ENCODE data around the gene RPS27L. TPM values are rescaled to one million over a fixed set of nuclear protein-coding genes. Genes with fewer than 3 reads are reported as not detected.

RPS27L gene
- total and polyA plus RNA-seq, 2 donors = 48.1 to 97.4 TPM

GRCh38 chr15:63140936-63141335 lies 16.3 kb downstream of the RPS27L start:
- no peaks in the 10 kb centered on the region for H3K4me1 ChIP-seq (ENCODE audit: insufficient read depth)
- 88% methylated on average over 2 of the region's 2 CpGs for WGBS
- H3K27ac ChIP-seq (ENCODE audit: low read depth) = no peak overlapping the region

DNA sequence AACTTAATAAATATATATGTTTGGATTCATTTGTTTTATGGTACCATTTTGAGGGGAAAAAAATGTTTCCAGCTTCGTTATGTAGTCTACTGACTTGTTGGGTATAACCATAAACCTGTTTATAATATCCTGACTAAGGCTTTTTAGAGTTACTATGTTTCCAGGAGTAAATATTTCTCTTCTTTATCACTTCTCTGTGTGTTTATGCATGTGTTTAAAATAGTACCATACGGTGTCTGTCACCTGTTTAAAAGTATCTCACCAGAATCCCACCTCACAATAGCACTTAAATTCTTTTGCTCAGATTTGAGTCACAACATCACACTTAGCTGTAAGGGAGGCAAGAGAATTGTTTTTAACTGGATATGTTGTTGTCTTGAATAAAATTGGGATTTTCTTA lies 20.5 kb downstream of the RPS27L start:
- no peak overlapping the region for H3K4me3 ChIP-seq (ENCODE audit: low read depth, low read length)
- H3K27ac ChIP-seq (ENCODE audit: low read depth) = no peak overlapping the region
- 78% methylated on average over 2 of the region's 2 CpGs for WGBS
- H3K4me1 ChIP-seq (ENCODE audit: insufficient read depth) = no peaks in the 10 kb centered on the region
- H3K36me3 ChIP-seq (ENCODE audit: insufficient read depth) = no peaks in the 10 kb centered on the region
- no peak for DNase-seq (ENCODE audit: extremely low spot score)

More at GRCh38 chr15:63140936-63141335, 16.3 kb downstream of the RPS27L start:
- DNase-seq (ENCODE audit: extremely low spot score) = no peak
- Histone ChIP-seq H3K36me3 (ENCODE audit: insufficient read depth) (no peaks in the 10 kb centered on the region), H3K4me3 (ENCODE audit: low read depth, low read length) (no peak overlapping the region)

- 74% methylated on average over 3 of the region's 3 CpGs for WGBS
- H3K4me1 ChIP-seq (ENCODE audit: insufficient read depth) = no peaks in the 10 kb centered on the region
- H3K36me3 ChIP-seq (ENCODE audit: insufficient read depth) = no peaks in the 10 kb centered on the region
- no peak overlapping the region for H3K27ac ChIP-seq (ENCODE audit: low read depth)
- DNase-seq (ENCODE audit: extremely low spot score) = no peak
- no peak overlapping the region for H3K4me3 ChIP-seq (ENCODE audit: low read depth, low read length)
These were observed 21.5 kb downstream of the RPS27L start for GRCh38 chr15:63135804-63136203.

GRCh38 chr15:63135281-63135680 lies 22.0 kb downstream of the RPS27L start:
- Histone ChIP-seq H3K27ac (ENCODE audit: low read depth) (no peak overlapping the region), H3K36me3 (ENCODE audit: insufficient read depth) (no peaks in the 10 kb centered on the region), H3K4me1 (ENCODE audit: insufficient read depth) (no peaks in the 10 kb centered on the region), H3K4me3 (ENCODE audit: low read depth, low read length) (no peak overlapping the region)
- 94% methylated on average over 5 of the region's 5 CpGs for WGBS
- no peak for DNase-seq (ENCODE audit: extremely low spot score)

DNA sequence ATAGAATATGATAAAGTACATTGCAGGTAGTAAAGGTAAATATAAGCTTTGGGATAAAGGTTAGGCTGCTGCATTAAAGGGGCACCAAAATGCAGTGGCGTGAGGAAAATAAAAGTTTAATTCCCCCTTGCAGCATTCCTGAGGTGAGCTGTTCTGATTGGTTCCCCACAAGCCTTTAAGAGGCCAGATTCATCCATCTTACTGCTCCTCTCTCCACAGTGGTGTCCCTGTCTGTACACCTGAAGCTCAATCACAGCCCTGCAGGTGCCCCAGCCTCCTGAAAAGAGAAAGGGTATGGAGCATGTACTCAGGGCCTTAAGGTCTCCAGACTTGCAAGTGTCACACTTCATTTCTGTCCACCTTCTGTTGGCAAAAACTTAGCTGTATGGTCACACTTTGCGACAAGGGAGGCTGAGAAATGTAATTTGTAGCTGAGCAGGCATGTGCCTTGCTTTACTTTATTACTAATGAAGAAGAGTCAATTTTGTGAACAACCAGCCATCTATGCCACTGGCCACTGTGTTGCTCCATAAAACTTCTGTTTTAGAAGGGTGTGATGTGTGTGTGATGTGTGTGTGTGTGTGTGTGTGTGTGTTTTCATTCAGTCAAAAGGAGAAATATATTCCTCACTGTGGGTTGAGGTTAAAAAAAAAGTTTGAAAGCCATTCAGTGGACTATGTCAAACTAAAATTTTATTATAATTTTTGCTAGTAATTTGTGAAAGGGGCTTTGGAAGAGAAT lies 22.9 kb downstream of the RPS27L start:
- WGBS = 91% methylated on average over 2 of the region's 2 CpGs
- DNase-seq (ENCODE audit: extremely low spot score) = no peak
- Histone ChIP-seq H3K27ac (ENCODE audit: low read depth) (no peak overlapping the region), H3K4me1 (ENCODE audit: insufficient read depth) (no peaks in the 10 kb centered on the region), H3K36me3 (ENCODE audit: insufficient read depth) (no peaks in the 10 kb centered on the region), H3K4me3 (ENCODE audit: low read depth, low read length) (no peak overlapping the region)

DNA sequence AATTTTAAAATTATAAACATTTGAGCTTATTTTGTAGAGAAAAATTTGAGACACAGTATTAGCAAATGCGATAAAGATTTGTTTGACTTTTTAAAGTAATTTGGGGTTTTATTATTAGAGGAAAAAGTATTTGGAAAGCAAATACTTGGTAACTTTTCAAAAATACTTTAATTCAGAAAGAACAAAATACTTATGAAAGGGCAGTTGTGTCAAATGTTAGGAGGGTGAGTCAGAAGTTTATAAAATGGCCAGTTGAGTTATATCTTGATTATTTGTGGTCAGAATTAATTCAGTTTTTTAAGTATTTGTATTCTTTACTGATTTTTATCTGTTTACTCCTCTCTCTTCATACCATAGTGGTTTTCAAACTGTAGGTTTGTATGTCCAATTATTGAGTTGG lies 23.5 kb downstream of the RPS27L start:
- WGBS = 41% methylated on average over 1 of the region's 1 CpG
- H3K4me3 ChIP-seq (ENCODE audit: low read depth, low read length) = no peak overlapping the region
- no peak for DNase-seq (ENCODE audit: extremely low spot score)
- H3K27ac ChIP-seq (ENCODE audit: low read depth) = no peak overlapping the region
- no peaks in the 10 kb centered on the region for H3K4me1 ChIP-seq (ENCODE audit: insufficient read depth)
- H3K36me3 ChIP-seq (ENCODE audit: insufficient read depth) = no peaks in the 10 kb centered on the region

DNA sequence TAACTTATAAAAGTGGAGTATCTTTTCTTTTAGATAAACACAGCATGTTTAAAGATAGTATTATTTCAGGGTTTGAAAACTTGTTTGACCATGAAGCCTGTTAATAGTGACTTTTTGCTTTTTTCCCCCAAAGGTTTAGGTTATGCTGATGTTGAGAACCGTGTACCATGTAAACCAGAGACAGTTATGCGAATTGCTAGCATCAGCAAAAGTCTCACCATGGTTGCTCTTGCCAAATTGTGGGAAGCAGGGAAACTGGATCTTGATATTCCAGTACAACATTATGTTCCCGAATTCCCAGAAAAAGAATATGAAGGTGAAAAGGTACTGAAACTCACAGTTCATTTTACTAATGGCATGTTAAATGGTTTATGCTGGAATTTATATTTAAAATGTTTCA lies 30.6 kb downstream of the RPS27L start:
- Histone ChIP-seq H3K4me3 (ENCODE audit: low read depth, low read length) (no peak overlapping the region), H3K36me3 (ENCODE audit: insufficient read depth) (no peaks in the 10 kb centered on the region), H3K4me1 (ENCODE audit: insufficient read depth) (no peaks in the 10 kb centered on the region), H3K27ac (ENCODE audit: low read depth) (no peak overlapping the region)
- 88% methylated on average over 3 of the region's 3 CpGs for WGBS
- no peak for DNase-seq (ENCODE audit: extremely low spot score)

DNA sequence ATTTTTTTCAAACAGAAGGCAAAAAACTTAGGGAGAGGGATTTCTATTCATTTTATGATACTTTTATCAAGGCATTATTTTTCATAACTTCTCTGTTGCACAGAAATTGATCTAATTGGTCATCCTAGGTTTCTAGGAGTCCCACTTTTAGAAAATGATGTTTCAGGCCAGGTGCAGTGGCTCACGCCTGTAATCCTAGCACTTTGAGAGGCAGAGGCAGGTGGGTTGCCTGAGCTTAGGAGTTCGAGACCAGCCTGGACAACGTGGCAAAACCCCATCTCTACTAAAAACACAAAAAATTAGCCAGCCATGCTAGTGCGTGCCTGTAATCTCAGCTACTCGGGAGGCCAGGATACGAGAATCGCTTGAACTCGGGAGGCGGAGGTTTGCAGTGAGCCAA lies 32.8 kb downstream of the RPS27L start:
- 97% methylated on average over 9 of the region's 9 CpGs for WGBS
- DNase-seq (ENCODE audit: extremely low spot score) = no peak

DNA sequence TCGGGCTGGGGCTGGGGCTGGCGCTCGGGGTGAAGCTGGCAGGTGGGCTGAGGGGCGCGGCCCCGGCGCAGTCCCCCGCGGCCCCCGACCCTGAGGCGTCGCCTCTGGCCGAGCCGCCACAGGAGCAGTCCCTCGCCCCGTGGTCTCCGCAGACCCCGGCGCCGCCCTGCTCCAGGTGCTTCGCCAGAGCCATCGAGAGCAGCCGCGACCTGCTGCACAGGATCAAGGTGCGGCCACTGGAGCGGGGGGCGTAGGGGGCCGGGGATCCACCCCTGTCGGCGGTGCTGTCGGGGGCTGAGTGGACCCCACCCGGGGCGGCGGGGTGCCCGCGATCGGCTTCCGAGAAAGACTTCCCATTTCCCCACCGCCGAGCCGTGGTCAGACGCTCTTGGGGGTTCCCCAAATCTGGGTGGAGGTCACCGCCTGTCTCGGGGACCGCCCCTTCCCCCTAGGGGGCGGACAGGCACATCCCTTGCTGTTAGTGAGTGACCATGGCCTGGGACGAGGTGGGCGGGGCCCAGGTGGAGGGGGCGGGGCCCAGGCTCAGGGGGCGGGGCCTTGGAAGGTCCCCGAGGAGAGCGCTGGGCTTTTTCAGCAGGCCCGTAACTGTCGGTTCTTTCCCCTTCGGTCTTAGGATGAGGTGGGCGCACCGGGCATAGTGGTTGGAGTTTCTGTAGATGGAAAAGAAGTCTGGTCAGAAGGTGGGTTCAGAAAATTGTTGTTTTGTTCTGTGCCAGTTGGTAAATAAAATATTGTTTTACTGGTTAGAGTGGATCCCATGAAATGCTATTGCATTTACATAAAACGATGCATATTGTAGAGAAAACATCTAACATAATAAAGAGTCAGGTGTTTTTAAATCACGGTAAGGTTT lies 35.0 kb downstream of the RPS27L start:
- Histone ChIP-seq H3K4me3 (ENCODE audit: low read depth, low read length) (peak overlapping the region; percentile 100), H3K36me3 (ENCODE audit: insufficient read depth) (no peaks in the 10 kb centered on the region), H3K27ac (ENCODE audit: low read depth) (peak overlapping the region; percentile 86), H3K4me1 (ENCODE audit: insufficient read depth) (no peaks in the 10 kb centered on the region)
- WGBS = under 1% methylated on average over 59 of the region's 59 CpGs
- DNase-seq (ENCODE audit: extremely low spot score) = no peak

More for the DNA sequence above, 32.8 kb downstream of the RPS27L start:
- H3K4me3 ChIP-seq (ENCODE audit: low read depth, low read length) = no peak overlapping the region
- H3K27ac ChIP-seq (ENCODE audit: low read depth) = no peak overlapping the region
- H3K36me3 ChIP-seq (ENCODE audit: insufficient read depth) = no peaks in the 10 kb centered on the region
- no peaks in the 10 kb centered on the region for H3K4me1 ChIP-seq (ENCODE audit: insufficient read depth)

DNA sequence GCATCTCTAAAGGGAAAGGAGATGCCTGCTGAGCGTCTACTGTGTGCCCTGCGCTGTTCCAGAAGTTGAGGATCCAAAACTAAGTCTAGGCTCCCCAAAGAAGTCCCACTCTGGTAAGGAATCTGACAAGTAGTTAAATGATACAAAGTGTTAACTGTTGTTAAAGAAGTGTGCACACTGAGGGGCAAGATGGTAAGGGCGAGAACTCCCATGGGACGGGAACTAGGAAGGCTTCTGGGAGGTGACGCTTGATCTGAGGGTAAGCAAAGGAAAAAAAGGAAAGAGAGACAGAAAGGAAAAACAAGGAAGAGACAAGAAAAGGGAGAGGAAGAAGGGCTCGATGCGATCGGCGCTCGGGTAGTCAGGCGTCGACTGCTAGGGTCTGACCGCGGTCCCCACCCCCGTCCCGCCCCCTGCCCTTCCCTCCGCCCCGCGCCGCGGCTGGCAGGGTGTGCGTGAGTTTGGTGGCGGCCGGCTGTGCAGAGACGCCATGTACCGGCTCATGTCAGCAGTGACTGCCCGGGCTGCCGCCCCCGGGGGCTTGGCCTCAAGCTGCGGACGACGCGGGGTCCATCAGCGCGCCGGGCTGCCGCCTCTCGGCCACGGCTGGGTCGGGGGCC lies 35.8 kb downstream of the RPS27L start, which contains the start of gene LACTB:
TSS of gene LACTB (plus strand) at position 480 of the 620 bp plus-strand sequence. CDS start at position 491, 11 bp downstream.
- WGBS = 2% methylated on average over 40 of the region's 40 CpGs
- no peaks in the 10 kb centered on the region for H3K36me3 ChIP-seq (ENCODE audit: insufficient read depth)
- H3K4me3 ChIP-seq (ENCODE audit: low read depth, low read length) = peak within 1 kb of the TSS; percentile 100
- DNase-seq (ENCODE audit: extremely low spot score) = peak; percentile 76
- peak within 1 kb of the TSS; percentile 86 for H3K27ac ChIP-seq (ENCODE audit: low read depth)
- no peaks in the 10 kb centered on the region for H3K4me1 ChIP-seq (ENCODE audit: insufficient read depth)

DNA sequence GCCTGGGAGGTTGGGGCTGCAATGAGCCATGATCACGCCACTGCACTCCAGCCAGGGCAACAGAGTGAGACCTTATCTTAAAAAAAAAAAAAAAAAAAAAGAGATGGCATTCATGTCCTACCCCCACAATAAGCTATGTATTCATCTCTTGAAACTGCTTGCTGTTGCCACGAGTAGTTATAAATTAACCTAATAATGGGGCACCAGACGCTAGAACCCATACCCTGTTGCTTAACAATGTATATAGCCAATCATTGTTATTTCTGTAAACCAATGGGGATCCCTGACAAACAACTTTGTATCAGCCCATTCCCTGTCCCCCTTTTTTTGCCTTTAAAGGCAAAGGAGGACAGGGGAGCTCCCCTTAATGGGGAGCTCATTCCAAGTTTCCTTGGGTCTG lies 38.4 kb downstream of the RPS27L start:
- Histone ChIP-seq H3K27ac (ENCODE audit: low read depth) (no peak overlapping the region), H3K4me3 (ENCODE audit: low read depth, low read length) (no peak overlapping the region), H3K4me1 (ENCODE audit: insufficient read depth) (no peaks in the 10 kb centered on the region), H3K36me3 (ENCODE audit: insufficient read depth) (no peaks in the 10 kb centered on the region)
- DNase-seq (ENCODE audit: extremely low spot score) = no peak
- 89% methylated on average over 3 of the region's 3 CpGs for WGBS

DNA sequence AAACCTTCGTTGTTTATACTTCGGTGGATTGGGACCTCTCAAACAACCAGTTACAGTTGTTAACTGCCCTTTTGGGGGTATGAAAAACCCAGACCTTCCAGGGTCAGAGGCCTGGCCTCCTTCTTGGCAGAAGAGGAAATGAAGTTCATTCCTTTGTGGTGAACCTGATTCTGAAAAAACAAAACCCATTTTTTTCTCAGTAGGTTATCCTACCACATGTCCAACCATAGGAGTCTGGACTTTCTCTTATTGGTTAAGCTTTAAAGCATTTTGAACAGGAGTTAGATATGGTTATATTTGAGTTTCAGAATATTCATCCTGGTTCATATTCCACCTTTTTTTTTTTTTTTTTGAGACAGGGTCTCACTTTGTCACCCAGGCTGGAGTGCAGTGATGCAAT lies 42.8 kb downstream of the RPS27L start:
- DNase-seq (ENCODE audit: extremely low spot score) = no peak
- no peak overlapping the region for H3K27ac ChIP-seq (ENCODE audit: low read depth)
- WGBS = 61% methylated on average over 2 of the region's 2 CpGs
- no peak overlapping the region for H3K4me3 ChIP-seq (ENCODE audit: low read depth, low read length)
- H3K4me1 ChIP-seq (ENCODE audit: insufficient read depth) = no peaks in the 10 kb centered on the region
- no peaks in the 10 kb centered on the region for H3K36me3 ChIP-seq (ENCODE audit: insufficient read depth)

DNA sequence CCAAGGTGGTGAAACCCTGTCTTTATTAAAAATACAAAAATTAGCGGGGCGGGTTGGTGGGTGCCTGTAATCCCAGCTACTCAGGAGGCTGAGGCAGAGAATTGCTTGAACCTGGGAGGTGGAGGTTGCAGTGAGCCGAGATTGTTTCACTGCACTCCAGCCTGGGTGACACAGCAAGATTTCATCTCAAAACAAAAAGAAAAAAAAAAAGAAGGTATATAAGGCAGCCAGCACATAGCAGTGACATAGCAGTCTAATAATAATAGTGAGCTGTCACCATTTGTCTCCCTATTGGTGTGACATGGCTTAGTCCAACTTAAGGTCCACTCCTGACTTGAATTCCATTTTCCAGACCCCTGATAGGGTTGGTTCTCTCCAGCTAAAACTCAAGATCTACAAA lies 44.4 kb downstream of the RPS27L start:
- no peaks in the 10 kb centered on the region for H3K4me1 ChIP-seq (ENCODE audit: insufficient read depth)
- no peak for DNase-seq (ENCODE audit: extremely low spot score)
- H3K4me3 ChIP-seq (ENCODE audit: low read depth, low read length) = no peak overlapping the region
- H3K27ac ChIP-seq (ENCODE audit: low read depth) = no peak overlapping the region
- 96% methylated on average over 3 of the region's 3 CpGs for WGBS
- no peaks in the 10 kb centered on the region for H3K36me3 ChIP-seq (ENCODE audit: insufficient read depth)

Measured in urinary bladder (tissue), 4 donors.